PFSK-1 (cell line): ENCODE results near the gene ZNF277.

Experiments
- POLR2AphosphoS5 ChIP-seq: IDR thresholded peaks from 2 replicates; pipeline ENCODE4 v1.6.1; 2012; ENCODE audit warnings: low read depth, mild to moderate bottlenecking, control low read depth, low read length, moderate library complexity
- REST ChIP-seq, 2 experiments: IDR thresholded peaks; 2 replicates each; pipeline versions ENCODE4 v1.6.1 to v1.8.0; 2011 to 2012; ENCODE audit warnings: low read depth in 2 of 2, low read length in 2 of 2, control low read depth in 1 of 2, inconsistent platforms in 1 of 2, mild to moderate bottlenecking in 1 of 2, moderate library complexity in 1 of 2; ENCODE audit not compliant: insufficient read depth in 1 of 2
- SIN3A ChIP-seq: IDR thresholded peaks from 2 replicates; pipeline ENCODE4 v1.6.1; 2012; ENCODE audit warnings: mild to moderate bottlenecking, low read length, moderate library complexity, borderline replicate concordance; ENCODE audit not compliant: insufficient read depth
- TAF1 ChIP-seq: IDR thresholded peaks from 2 replicates; pipeline ENCODE4 v1.6.1; 2012; ENCODE audit warnings: low read length, control low read depth, borderline replicate concordance; ENCODE audit not compliant: insufficient read depth

- TF ChIP-seq REST (IDR thresholded peaks at IDR 0.05; ENCODE audit: insufficient read depth in 1 of 2, low read depth in 2 of 2, low read length in 2 of 2) (no peak), TAF1 (no peak), POLR2AphosphoS5 (no peak), SIN3A (no peak)
Observed at GRCh38 chr7:112199035-112199655, 7.3 kb upstream of the ZNF277 start.
